ENCODE results near the gene CCDC120.

Gene CCDC120

GRCh38 chrX:49101629-49101984 lies 42.8 kb downstream of the CCDC120 start:
- DNase-seq (ENCODE audit: low spot score), result no peak

GRCh38 chrX:49102190-49102589 lies 43.4 kb downstream of the CCDC120 start:
- DNase-seq (ENCODE audit: low spot score), result no peak

GRCh38 chrX:49103637-49104036 lies 44.8 kb downstream of the CCDC120 start:
- no peak for DNase-seq (ENCODE audit: low spot score)

GRCh38 chrX:49106296-49106695 lies 47.5 kb downstream of the CCDC120 start:
- no peak for DNase-seq (ENCODE audit: low spot score)

GRCh38 chrX:49106930-49107329 lies 48.1 kb downstream of the CCDC120 start:
- peak; percentile 54 for DNase-seq (ENCODE audit: low spot score)

GRCh38 chrX:49108641-49109040 lies 49.8 kb downstream of the CCDC120 start:
- DNase-seq (ENCODE audit: low spot score), result no peak

- no peak for DNase-seq (ENCODE audit: low spot score)
Measured at GRCh38 chrX:49110417-49110816, 51.6 kb downstream of the CCDC120 start.

GRCh38 chrX:49111791-49112190 lies 53.0 kb downstream of the CCDC120 start:
- no peak for DNase-seq (ENCODE audit: low spot score)

- no peak for DNase-seq (ENCODE audit: low spot score)
Measured at GRCh38 chrX:49116076-49116475, 57.3 kb downstream of the CCDC120 start.

GRCh38 chrX:49116716-49117115 lies 57.9 kb downstream of the CCDC120 start:
- no peak for DNase-seq (ENCODE audit: low spot score)

GRCh38 chrX:49117581-49117980 lies 58.8 kb downstream of the CCDC120 start:
- no peak for DNase-seq (ENCODE audit: low spot score)
